HPDE6-E6E7 (cell line): ENCODE data around the gene PRSS33.

Experiments
- DNase-seq: peaks from one replicate; pipeline ENCODE4 v3.0.0; 2011; ENCODE audit warnings: missing footprints; ENCODE audit errors: extremely low spot score

Gene PRSS33, protein sequence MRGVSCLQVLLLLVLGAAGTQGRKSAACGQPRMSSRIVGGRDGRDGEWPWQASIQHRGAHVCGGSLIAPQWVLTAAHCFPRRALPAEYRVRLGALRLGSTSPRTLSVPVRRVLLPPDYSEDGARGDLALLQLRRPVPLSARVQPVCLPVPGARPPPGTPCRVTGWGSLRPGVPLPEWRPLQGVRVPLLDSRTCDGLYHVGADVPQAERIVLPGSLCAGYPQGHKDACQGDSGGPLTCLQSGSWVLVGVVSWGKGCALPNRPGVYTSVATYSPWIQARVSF

DNA sequence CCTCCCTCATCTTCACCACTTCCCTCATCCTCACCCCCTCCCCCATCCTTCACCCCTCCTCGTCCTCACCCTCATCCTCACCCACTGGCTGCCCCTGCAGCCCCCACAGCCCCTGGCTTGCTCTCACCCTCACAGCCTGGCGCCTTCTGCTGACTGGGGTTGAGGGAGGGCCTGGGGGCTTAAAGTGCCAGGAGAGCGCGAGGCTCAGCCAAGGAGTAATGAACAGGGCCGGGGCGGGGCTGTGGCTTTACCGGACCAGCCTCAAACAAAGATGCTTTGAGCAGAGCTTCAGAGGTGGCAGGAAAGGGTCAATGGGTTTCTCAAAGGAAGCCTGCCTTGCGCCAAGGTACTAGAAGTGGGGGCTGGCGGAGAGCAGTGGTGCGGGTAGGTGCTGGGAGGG lies at the start of gene PRSS33:
PRSS33 (minus strand) TSS at position 155 of the 400 bp plus-strand sequence. CDS start 1,013 bp downstream, outside the sequence.
- no peak for DNase-seq

DNA sequence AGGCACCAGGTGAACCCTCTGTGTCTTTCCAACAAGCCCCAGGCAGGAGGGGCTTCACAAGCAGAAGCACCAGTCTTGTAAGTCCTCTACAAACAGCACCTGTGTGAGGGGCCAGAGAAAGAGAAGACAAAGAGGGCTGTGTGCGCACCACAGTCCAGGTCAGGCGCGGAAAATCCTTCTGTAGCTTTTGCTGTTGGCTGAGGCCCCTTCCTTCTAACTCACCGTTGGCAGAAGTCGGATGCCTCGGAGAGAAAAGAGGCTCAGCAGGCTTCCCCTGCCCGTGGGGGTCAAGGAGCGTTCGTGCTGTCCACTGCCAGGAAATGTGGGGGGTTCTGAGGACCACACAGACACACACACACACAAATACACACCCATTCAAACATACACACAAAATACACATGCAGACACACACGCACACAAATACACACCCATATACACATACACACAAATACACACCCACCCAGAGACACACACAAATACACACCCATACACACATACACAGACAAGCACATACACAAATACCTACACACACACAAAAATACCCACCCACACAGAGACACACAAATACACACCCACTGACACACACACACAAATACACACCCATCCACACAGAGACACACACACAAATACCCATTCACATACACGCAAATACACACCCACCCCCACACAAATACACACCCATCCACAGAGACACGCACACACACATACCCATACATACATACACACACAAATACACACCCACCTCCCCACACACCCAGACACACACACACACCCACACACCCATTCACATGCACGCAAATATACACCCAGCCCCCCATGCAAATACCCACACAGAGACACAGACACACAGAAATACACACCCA lies 49.5 kb upstream of the PRSS33 start:
- DNase-seq, result no peak

DNA sequence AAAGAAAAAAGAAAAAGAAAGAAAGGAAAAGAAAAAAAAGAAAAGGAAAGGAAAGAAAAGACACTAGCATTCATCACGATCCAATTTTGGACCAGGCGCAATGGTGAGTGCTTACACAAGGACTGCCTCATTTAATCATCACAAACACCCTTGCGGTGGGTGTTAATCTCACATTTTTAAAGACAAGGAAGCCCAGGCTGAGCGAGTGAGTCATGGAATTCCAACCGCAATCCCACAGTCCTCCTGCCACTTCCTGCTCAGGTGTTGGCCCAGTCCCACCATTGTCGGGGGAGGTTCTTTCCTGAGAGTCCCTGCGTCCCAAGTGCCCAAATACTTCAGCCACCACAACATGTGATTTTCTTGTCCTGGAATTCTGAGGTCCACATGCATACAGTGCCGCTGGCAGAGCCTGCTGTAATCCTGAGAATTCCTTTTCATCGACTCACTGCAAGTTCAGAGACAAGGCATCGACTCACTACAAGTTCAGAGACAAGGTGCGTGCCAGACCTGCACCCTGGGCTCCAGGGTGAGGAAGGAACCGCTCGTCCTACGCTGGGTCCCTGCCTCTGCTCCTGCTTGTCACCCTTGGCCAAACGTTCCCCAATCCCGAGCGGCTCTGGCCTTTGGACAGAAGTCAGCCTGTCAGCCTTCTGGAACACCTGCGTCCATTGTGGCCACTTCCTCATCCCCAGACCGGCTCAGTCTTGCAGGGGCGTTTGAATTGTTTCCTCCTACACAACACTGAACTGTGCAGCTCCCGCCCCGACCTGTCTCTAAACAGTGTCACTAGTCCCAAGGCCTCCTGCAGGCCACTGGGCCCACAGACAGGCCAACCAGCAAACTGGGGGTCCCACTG lies 48.5 kb upstream of the PRSS33 start:
- DNase-seq, result peak; percentile 92

DNA sequence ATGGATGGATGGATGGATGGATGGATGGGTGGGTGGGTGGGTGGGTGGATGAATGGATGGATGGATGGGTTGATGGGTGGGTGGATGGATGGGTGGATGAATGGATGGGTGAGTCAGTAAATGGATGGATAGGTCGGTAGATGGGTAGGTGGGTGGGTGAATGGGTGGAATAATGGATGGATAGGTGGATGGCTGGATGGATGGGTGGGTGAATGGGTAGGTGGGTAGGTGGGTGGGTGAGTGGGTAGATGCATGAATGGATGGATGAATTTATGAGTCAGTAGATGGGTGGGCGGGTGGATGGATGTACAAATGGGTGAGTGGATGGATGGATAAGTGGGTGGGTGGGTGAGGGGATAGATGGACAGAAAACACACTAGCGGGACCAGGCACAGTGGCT lies 47.6 kb upstream of the PRSS33 start:
- DNase-seq, result no peak

DNA sequence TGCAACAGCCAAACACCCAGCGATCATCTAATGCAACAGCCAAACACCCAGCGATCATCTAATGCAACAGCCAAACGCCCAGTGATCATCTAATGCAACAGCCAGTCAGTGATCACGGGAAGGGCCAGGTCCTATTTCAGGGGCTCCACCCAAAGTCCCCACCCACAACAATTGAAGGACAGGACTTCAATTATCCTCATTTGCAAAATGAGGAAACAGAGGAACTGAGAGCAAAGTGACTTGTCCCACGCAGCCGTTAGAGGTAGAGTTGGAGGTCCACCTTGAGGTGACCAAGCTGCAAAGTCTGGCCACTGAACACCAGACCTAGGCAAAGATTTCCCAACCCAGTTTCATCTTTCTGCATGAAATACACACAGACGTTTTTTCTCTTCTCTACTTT lies 46.4 kb upstream of the PRSS33 start:
- DNase-seq, result no peak

DNA sequence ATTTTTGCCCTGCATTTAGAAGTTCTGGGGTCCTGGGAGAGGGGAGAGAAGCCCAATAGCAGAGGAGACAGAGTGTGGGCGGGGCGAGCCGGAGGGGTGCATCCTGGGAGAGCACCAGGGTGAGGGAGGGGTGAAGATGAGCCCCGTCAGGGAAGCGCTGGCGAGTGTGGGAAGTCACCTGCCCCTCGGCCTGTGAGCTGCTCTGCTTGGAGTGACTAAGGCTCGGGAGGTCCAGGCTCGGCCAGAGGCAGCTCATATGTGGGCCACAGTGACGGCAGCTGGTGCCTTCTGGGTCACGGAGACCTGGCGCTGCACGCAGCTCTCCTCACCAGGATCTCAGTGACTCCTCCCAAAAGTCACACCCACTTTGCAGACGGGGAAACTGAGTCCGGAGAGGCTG lies 43.8 kb upstream of the PRSS33 start:
- no peak for DNase-seq

DNA sequence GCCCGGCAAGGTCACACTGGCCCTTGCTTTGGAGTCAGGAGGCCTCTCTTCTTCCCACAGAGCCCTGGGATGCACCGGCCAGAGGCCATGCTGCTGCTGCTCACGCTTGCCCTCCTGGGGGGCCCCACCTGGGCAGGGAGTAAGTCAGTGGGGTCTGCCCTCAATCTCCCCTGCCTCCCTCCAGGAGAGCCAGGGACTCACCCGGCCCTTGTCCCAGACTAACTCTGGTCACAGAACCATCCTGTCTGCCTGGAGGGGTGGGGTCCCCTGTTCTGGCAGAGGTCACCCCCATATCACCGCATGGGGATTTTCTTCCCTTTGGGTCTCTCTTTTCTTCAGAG lies 43.0 kb upstream of the PRSS33 start:
- no peak for DNase-seq

DNA sequence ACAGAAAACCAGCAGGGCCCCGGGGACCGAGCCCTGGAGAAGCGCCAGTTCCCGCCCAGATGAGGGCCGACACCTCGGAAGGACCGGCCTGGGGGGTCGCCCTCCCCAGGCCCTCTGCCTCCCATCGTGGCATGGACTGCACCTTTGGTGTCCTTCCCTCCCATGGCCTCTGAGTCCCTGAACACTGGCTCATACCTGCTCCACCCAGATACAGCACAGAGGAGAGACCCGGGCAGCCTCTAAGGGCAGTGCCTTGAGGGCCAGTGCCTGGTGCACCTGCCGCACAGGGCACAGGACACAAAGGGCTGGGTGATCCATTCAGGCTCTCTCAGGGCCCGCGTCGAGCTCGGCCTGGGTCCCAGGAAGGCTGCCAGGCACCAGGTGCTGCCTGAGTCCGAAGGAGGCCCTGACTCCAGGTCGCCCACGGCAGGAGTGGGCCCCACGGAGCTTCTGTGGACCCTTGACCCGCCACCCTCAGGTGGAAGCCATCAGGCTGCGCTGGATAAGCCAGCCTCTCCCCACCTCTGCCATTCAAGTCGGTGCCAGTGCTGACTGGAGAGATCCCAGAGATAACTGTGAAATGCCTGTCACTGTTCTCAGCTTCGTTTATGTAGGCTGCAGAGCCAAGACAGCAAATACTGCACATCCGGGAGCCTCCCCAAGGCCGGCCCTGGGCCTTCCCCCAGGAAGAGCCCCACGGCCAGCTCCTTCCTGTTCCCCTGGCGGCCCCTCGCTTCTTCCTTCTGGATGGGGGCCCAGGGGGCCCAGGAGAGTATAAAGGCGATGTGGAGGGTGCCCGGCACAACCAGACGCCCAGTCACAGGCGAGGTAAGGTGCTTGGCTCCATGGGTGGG lies 42.4 kb upstream of the PRSS33 start, which contains the start of gene ZG16B:
ZG16B (plus strand) TSS at position 803 of the 854 bp plus-strand sequence. CDS start 139 bp downstream, outside the sequence.
- no peak for DNase-seq

DNA sequence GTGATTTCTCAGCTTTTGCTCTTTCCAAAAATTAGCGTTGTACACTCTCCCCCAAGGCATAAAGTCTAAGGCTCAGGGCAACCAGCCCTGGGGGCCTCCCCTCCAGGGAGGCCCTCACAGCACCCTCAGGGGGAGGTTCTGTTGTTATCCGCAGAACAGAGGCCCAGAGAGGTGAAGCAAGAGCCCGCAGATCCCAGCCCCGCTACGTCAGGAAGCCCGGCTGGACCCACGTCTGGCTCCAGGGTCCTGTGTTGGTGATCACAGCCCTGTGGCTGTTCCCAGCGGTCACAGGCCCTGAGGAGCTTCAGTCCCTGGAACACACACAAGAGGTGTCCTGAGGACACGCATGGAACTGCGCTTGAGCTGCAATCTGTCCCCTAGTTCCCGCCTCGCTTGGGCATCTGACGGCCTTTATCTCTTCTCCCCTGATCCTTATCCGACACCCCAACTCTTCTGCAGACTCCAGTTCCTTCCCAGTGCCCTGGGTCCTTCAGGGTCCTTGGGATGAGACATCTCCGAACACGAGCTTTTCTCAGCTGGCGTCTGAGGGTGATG lies 41.6 kb upstream of the PRSS33 start:
- no peak for DNase-seq

DNA sequence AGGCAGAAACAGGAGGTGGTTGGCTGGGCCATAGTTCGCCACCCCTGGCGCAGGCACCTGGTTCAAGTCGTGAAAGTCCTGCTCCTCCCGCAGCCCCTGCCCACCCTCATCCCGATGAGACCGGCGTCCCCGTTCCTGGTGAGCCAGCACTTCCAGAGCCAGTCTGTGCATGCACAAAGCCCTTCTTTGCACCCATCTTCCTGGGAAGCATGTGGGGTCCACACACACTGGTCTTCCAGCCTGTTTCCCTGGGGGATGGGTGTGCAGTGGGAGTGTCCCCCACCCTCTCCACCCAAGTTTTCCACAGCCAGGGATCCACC lies 41.1 kb upstream of the PRSS33 start:
- DNase-seq, result no peak

DNA sequence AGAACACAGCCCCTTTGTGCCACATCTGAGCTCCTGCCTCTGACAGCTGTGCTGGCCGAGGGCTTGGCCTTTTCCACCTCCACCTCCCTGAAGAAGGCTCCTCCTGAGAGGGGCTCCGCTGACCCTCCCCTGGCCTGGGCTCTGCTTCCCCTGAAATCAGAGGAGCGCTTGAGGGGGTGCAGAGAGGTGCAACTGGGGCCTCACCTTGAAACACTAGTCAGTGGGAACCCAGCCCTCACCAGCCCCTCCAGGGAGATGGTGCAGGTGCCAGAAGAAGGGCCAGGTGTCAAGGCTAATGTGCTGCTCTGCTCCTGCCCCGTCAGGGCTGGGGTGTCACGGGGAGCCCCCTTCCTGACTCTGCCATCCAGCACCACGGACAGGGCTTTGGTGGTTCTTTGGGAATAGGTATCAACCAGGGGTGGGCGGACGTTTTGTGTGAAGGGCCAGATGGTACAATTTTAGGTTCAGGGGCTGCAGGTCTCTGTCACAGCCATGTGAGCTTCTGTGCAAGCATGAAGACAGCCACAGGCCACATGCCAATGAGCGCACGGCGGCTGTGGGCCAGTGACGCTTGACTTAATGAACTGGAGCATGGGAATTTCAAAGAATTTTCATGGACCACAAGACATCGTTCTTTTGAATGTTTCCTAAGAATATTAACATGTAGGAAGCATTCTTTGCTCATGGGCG lies 40.6 kb upstream of the PRSS33 start:
- no peak for DNase-seq

DNA sequence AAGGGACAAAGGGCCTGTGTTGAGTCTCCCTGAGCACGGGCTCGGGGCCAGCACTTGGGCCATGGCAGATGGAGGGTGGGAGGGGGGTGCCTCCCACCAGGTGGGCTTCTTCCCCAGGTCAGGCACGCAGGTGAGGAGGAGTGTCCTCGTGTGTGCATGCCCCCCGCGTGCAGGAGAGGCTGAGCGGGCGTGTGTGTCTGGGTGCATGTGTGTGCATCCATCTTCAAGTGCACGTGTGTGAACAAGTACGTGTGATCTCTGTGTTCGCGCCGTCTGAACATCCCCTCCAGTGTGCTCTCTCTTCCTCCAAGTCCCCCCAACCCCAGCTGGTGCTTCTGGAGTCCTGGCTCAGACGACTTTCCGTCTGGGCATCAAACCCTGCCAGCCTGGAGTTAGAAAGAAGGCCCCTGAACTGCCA lies 40.0 kb upstream of the PRSS33 start:
- no peak for DNase-seq

DNA sequence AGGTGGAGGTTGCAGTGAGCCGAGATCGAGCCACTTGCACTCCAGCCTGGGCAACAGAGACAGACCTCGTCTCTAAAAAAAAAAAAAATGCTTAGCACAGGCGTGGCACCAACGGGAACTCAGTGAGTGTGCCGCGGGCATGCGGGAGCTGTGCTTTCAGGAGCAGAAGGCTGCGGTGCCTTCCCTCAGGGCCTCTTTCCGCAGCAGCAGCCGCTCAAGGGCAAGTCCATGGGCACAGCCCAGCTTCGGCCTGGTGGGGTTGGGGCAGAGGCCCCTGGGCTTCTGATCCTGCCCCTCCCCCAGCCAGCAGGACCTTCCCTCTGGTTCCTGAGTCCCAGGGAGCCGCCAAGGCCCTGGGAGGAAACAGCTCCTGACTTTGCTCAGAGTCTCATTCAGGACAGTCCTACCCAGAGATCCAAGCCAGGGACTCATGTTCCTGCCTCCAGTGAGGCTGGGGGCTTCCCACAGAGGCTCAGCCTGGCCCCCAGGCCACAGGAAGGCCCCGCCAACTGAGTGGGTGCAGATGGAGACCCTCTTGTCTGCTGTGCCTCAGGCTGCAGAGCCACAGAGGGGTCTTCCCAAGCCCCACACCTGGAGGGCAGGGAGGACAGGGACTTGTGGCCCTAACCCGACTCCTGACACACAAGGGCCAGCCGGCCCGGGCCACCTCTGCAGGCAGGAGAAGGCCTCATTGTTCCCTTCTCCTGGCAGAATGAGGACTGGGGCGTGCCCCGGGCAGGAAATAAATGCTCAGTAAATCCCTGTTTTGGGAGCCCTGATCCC lies 39.4 kb upstream of the PRSS33 start:
- no peak for DNase-seq

DNA sequence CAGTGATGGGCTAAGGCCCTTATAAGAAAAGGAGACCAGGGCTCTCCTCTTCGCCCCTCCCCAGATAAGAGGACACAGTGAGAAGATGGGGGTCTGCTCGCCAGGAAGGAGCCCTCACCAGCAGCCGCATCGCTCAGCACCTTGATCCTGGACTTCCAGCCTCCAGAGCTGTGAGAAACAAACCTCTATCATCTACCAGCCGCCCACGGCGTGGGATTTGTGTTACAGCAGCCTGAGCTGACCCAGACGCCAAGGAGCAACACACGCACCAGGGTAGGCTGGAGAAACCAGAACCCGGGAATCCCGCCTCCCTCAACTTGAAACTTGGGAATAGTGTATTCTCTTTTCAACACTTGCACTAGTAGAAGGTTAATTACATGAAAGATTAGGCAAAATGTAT lies 38.5 kb upstream of the PRSS33 start:
- no peak for DNase-seq

DNA sequence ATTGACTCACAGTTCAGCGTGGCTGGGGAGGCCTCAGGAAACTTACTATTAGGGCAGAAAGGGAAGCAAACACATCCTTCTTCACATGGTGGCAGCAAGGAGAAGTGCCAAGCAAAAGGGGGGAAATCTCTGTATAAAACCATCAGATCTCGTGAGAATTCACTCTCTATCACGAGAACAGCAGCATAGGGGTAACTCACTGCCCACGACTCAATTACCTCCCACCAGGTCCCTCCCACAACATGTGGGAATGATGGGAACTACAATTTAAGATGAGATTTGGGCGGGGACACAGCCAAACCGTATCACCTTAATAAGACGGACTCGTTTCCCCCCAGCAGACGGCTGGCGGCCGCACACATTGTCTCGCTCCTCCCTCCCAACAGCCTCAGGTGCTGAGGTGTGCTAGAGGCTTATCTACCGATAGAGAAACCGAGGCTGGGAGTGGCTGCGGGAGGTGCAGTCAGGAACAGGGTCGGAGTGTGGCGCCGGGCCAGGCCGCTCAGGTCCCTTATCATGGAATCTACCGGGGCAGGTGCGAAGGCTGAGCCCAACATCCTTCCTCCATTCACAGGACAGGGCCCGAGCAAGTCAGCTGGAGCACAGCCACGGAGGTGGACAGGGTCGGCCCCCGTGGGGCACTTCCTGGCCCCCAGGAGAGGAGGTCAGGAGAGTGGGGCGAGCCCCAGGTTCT lies 37.8 kb upstream of the PRSS33 start:
- no peak for DNase-seq

DNA sequence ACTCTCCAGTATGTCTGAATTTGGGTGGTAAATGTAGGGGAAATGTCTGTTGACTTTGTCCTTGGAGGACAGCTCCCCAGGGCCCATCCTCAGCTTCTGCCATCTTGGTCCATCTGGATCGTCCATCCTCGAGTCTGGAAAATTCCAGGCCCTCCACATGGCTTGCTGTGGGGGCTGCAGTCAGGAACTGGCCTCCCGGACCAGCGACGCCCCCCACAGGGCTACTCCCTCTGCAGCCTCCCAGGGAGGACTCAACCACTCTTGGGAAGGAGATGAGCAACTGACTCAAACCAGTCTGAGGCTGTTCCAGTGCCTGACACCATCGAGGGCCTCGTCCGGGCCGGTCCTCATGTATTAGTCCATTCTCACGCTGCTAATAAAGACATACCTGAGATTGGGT lies 37.3 kb upstream of the PRSS33 start:
- DNase-seq, result no peak

DNA sequence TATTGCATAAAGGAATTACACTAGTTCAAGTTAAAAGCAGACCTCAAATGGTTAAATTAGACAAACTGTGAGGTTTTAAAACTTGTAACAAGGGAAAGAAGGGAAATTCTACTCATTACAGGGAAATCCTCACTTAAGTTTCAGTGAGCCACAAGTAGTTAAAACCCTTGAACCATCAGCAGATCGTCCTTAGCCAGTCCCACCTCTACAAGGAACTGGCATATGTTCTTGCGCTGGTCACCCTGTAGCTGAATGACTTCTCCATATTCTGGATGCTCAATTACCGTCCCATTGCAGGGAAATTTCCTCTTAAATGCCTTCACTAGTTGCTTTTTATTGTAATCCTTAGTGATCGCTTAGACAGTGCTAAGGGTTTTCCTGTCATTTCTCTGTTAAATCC lies 35.1 kb upstream of the PRSS33 start:
- DNase-seq, result no peak

DNA sequence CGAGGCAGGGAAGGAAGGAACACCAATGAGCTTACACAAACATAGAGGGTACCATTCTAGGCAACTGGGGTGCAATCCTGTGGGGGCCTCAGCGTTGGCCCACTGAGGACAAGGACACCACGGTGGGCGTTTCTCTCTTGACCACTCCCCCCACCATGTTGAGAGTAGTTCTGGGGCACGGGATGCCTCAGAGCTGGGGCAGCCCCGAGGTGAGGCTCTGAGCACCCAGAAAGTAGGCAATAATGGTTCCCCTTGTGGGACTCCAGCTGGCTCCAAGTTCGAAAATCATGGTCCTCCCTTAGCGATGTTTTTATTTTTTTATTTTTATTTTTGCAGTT lies 34.8 kb upstream of the PRSS33 start:
- no peak for DNase-seq

DNA sequence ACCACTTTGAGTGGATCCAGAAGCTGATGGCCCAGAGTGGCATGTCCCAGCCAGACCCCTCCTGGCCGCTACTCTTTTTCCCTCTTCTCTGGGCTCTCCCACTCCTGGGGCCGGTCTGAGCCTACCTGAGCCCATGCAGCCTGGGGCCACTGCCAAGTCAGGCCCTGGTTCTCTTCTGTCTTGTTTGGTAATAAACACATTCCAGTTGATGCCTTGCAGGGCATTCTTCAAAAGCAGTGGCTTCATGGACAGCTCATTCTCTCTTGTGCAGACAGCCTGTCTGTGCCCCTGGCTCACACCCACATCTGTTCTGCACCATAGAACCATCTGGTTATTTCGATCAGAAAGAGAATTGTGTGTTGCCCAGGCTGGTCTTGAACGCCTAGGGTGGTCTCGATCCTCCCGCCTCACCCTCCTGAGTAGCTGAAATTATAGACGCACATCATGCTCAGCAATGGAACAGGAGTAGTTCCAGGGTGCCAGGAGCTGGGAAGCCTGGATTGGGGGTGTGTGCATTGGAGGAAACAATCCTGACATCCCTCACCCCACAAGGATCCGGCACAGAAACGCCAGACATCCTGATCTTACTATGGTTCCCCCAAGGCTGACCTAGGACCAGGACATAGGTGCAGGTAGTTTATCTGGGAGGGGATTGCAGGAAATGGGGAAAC lies 34.3 kb upstream of the PRSS33 start:
- DNase-seq, result no peak
